HEK293 (cell line): Measurements from ENCODE around the gene TRIM29.
A peak's percentile ranks its signal among the peaks of the same experiment; 100 is the strongest.

Experiments
- CTCF ChIA-PET: fragments of 350-600 bp; formaldehyde crosslinking; extraction: SDS; loops from one replicate; lab custom pipeline; 2021; ENCODE audit warnings: antibody characterized with exemption; lab: Yijun Ruan, JAX
- POLR2A ChIA-PET: fragments of 300-600 bp; formaldehyde crosslinking; extraction: SDS; loops from one replicate; lab custom pipeline; 2020; ENCODE audit warnings: antibody characterized with exemption, inconsistent platforms; lab: Yijun Ruan, JAX
- H3K27ac ChIP-seq: fragments of 200-500 bp; sonication (Bioruptor generic); 2 replicates; pipeline ENCODE4 v1.5.1; 2014; ENCODE audit warnings: low read depth, low read length, control low read depth, inconsistent platforms; ENCODE audit errors: extremely low read depth
- H3K36me3 ChIP-seq, 2 experiments: fragments of 200-500 bp in 1 of 2; sonication (Bioruptor generic) in 1 of 2; 1 replicate in 1 of 2; 2 replicates in 1 of 2; pipeline ENCODE4 v1.5.1; 2014 to 2017; ENCODE audit warnings: inconsistent platforms in 2 of 2, low read length in 2 of 2; ENCODE audit not compliant: control insufficient read depth in 2 of 2, insufficient read depth in 1 of 2
- H3K4me1 ChIP-seq: fragments of 200-500 bp; sonication (Bioruptor generic); 2 replicates; pipeline ENCODE4 v1.5.1; 2014; ENCODE audit warnings: mild to moderate bottlenecking, low read length, inconsistent platforms; ENCODE audit not compliant: control insufficient read depth, insufficient read depth
- H3K4me3 ChIP-seq: 2 replicates; pipeline ENCODE4 v1.5.1; 2011; ENCODE audit warnings: low read depth, mild to moderate bottlenecking, control low read depth, low read length, moderate library complexity
- H3K9me3 ChIP-seq: fragments of 200-500 bp; sonication (Bioruptor generic); 2 replicates; pipeline ENCODE4 v1.5.1; 2014; ENCODE audit warnings: low read depth, low read length, inconsistent platforms; ENCODE audit not compliant: control insufficient read depth, insufficient read depth
- EGR2 ChIP-seq: fragments of 450-650 bp; formaldehyde crosslinking; IDR thresholded peaks from 2 replicates; pipeline ENCODE4 v1.5.1; 2016; ENCODE audit warnings: low read depth, missing biosample characterization, missing genetic modification characterization
- HOXC10 ChIP-seq: sonication (generic); formaldehyde crosslinking; IDR thresholded peaks from 2 replicates; pipeline ENCODE4 v1.8.1; 2023; ENCODE audit warnings: mild to moderate bottlenecking, missing genetic modification reagents
- KLF1 ChIP-seq: fragments of 450-650 bp; formaldehyde crosslinking; IDR thresholded peaks from 2 replicates; pipeline ENCODE4 v1.5.1; 2016; ENCODE audit warnings: missing biosample characterization, missing genetic modification characterization
- OVOL3 ChIP-seq: fragments of 450-650 bp; formaldehyde crosslinking; IDR thresholded peaks from 2 replicates; pipeline ENCODE4 v1.5.1; 2016; ENCODE audit warnings: missing biosample characterization, missing genetic modification characterization
- PRDM2 ChIP-seq: fragments of 450-650 bp; formaldehyde crosslinking; IDR thresholded peaks from 2 replicates; pipeline ENCODE4 v1.5.1; 2016; ENCODE audit warnings: missing biosample characterization, missing genetic modification characterization, borderline replicate concordance
- SCRT2 ChIP-seq: fragments of 450-650 bp; formaldehyde crosslinking; IDR thresholded peaks from 2 replicates; pipeline ENCODE4 v1.5.1; 2016; ENCODE audit warnings: missing biosample characterization, missing genetic modification characterization
- ZBTB44 ChIP-seq: fragments of 450-650 bp; IDR thresholded peaks from 2 replicates; pipeline ENCODE4 v1.5.1; 2018; ENCODE audit warnings: missing biosample characterization, mild to moderate bottlenecking, missing genetic modification characterization
- ZFP41 ChIP-seq: fragments of 450-650 bp; formaldehyde crosslinking; IDR thresholded peaks from 2 replicates; pipeline ENCODE4 v1.5.1; 2016; ENCODE audit warnings: missing biosample characterization, missing genetic modification characterization, borderline replicate concordance
- ZNF184 ChIP-seq: fragments of 450-650 bp; IDR thresholded peaks from 2 replicates; pipeline ENCODE4 v1.5.1; 2018; ENCODE audit warnings: missing biosample characterization, mild to moderate bottlenecking, missing genetic modification characterization
- ZNF202 ChIP-seq: fragments of 450-650 bp; formaldehyde crosslinking; IDR thresholded peaks from 2 replicates; pipeline ENCODE4 v1.5.1; 2016; ENCODE audit warnings: missing biosample characterization, missing genetic modification characterization, borderline replicate concordance
- ZNF350 ChIP-seq: fragments of 450-650 bp; formaldehyde crosslinking; IDR thresholded peaks from 2 replicates; pipeline ENCODE4 v1.5.0; 2017; ENCODE audit warnings: missing biosample characterization, mild to moderate bottlenecking, missing genetic modification characterization
- ZNF354C ChIP-seq: fragments of 450-650 bp; formaldehyde crosslinking; IDR thresholded peaks from 2 replicates; pipeline ENCODE4 v1.5.1; 2016; ENCODE audit warnings: missing biosample characterization, missing genetic modification characterization, low read depth, borderline replicate concordance
- ZNF473 ChIP-seq: fragments of 450-650 bp; formaldehyde crosslinking; IDR thresholded peaks from 2 replicates; pipeline ENCODE4 v1.5.1; 2017; ENCODE audit warnings: missing biosample characterization, missing genetic modification characterization
- ZNF555 ChIP-seq: fragments of 450-650 bp; formaldehyde crosslinking; conservative IDR thresholded peaks from 2 replicates; pipeline ENCODE4 v1.5.1; 2017; ENCODE audit warnings: missing biosample characterization, mild to moderate bottlenecking, missing genetic modification characterization, inconsistent platforms
- ZNF558 ChIP-seq: fragments of 450-650 bp; formaldehyde crosslinking; IDR thresholded peaks from 2 replicates; pipeline ENCODE4 v1.5.1; 2016; ENCODE audit warnings: missing biosample characterization, missing genetic modification characterization
- ZNF560 ChIP-seq: fragments of 450-650 bp; formaldehyde crosslinking; IDR thresholded peaks from 2 replicates; pipeline ENCODE4 v1.5.1; 2017; ENCODE audit warnings: missing biosample characterization, missing genetic modification characterization, borderline replicate concordance
- ZNF600 ChIP-seq: fragments of 450-650 bp; formaldehyde crosslinking; IDR thresholded peaks from 2 replicates; pipeline ENCODE4 v1.5.1; 2016; ENCODE audit warnings: missing biosample characterization, missing genetic modification characterization
- ZNF704 ChIP-seq: fragments of 450-650 bp; formaldehyde crosslinking; IDR thresholded peaks from 2 replicates; pipeline ENCODE4 v1.5.1; 2016; ENCODE audit warnings: missing biosample characterization, missing genetic modification characterization
- TF ChIP-seq, protein P1 (sequence below): fragments of 450-650 bp; formaldehyde crosslinking; IDR thresholded peaks from 2 replicates; pipeline ENCODE4 v1.5.1; 2016; ENCODE audit warnings: missing biosample characterization, missing genetic modification characterization
- TF ChIP-seq, protein P2 (sequence below): IDR thresholded peaks from 2 replicates; pipeline ENCODE4 v1.6.1; 2011; ENCODE audit warnings: mild to moderate bottlenecking, low read depth, low read length, borderline replicate concordance

The TRIM29 gene

DNA sequence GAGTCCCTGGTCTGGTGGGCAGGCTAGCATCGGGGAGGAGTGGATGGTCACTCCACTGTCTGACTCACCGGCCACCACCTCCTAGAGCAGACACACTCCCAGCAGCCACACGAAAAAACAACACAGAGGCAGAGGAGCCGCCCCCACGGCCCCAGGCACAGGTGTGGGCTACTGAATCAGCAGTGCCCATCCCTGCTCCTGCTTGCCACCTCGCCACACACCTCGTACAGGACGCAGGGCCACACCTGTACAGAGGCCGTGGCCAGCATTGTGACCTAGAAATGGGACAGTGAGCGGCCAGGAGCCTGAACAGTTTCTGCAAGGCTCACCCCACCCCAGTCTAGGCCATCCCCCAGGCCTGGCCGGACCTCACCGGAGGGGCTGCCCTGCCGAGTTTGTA is 14.0 kb downstream of the TRIM29 start:
- Histone ChIP-seq H3K36me3 (no peaks in the 10 kb centered on the region), H3K27ac (no peak overlapping the region), H3K4me3 (no peak overlapping the region), H3K4me1 (no peaks in the 10 kb centered on the region), H3K9me3 (no peaks in the 10 kb centered on the region)
- no peak for TF ChIP-seq ZNF202 (tag by site-specific recombination)
- no peak for TF ChIP-seq PRDM2
- TF ChIP-seq, protein P1, sequence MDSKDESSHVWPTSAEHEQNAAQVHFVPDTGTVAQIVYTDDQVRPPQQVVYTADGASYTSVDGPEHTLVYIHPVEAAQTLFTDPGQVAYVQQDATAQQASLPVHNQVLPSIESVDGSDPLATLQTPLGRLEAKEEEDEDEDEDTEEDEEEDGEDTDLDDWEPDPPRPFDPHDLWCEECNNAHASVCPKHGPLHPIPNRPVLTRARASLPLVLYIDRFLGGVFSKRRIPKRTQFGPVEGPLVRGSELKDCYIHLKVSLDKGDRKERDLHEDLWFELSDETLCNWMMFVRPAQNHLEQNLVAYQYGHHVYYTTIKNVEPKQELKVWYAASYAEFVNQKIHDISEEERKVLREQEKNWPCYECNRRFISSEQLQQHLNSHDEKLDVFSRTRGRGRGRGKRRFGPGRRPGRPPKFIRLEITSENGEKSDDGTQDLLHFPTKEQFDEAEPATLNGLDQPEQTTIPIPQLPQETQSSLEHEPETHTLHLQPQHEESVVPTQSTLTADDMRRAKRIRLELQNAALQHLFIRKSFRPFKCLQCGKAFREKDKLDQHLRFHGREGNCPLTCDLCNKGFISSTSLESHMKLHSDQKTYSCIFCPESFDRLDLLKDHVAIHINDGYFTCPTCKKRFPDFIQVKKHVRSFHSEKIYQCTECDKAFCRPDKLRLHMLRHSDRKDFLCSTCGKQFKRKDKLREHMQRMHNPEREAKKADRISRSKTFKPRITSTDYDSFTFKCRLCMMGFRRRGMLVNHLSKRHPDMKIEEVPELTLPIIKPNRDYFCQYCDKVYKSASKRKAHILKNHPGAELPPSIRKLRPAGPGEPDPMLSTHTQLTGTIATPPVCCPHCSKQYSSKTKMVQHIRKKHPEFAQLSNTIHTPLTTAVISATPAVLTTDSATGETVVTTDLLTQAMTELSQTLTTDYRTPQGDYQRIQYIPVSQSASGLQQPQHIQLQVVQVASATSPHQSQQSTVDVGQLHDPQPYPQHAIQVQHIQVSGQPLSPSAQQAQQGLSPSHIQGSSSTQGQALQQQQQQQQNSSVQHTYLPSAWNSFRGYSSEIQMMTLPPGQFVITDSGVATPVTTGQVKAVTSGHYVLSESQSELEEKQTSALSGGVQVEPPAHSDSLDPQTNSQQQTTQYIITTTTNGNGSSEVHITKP (tag by site-specific recombination): no peak
- no peak for TF ChIP-seq SCRT2 (tag by site-specific recombination)
- no peak for TF ChIP-seq ZFP41 (tag by site-specific recombination)
- TF ChIP-seq ZBTB44: no peak
- no peak for TF ChIP-seq OVOL3
- no peak for TF ChIP-seq ZNF184 (tag by site-specific recombination)
- TF ChIP-seq ZNF560 (tag by site-specific recombination): no peak
- TF ChIP-seq EGR2 (tag by site-specific recombination): 0 out of 2 replicates have a peak, but pooled peaks have one; percentile 14
- peak; percentile 42; the same call in 1 of the 2 replicates for TF ChIP-seq KLF1 (tag by site-specific recombination)
- TF ChIP-seq HOXC10 (CRISPR knock-in tag): no peak
- ChIA-PET POLR2A (no interaction called here), CTCF (interaction anchor here (2.1 kb wide), 1 partner anchor 16 kb away, joined by 9 read pairs; no protein-coding TSS in a partner anchor)

DNA sequence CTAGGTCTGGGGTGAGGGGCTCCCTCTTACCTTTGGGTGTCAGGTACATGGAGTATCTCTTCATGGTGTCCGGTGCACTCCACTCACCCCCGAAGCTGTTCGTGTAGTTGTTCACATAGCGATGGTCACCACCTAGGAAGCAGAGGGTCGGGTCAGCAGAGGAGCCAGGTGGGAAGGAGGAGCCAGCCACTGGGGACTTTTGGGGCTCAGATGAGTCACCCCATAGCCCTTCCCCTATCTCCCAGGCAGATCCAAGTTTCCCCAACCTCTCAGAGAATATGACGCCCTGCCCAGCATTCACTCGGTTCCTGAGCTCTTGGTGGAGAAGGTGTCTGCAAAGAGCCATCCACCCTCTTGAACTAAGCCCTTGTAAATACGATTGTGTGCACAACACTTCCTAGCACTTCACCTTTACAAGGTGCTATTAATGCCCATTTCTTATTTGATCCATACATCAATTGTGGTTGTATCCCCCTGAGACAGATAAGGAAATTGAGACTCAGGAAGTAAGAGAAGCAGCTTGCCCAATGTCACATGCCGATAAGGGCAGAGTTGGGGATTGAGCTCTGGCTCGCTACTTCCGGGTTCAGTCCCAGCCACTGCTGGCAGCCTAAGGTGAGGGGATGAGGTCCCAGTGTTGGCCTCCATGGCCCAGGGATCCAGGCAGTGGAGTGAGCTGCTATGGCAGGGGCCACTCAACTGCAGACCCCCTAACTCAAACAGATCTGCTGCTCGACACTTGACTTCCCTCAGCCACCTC is 14.8 kb downstream of the TRIM29 start:
- POLR2A ChIA-PET: no interaction called here
- TF ChIP-seq ZNF600 (tag by site-specific recombination) (no peak), ZNF354C (tag by site-specific recombination) (no peak), ZNF473 (no peak), ZNF555 (tag by site-specific recombination) (no peak), ZNF558 (tag by site-specific recombination) (no peak), ZNF704 (tag by site-specific recombination) (no peak), ZNF350 (tag by site-specific recombination) (no peak)
- TF ChIP-seq, protein P2, sequence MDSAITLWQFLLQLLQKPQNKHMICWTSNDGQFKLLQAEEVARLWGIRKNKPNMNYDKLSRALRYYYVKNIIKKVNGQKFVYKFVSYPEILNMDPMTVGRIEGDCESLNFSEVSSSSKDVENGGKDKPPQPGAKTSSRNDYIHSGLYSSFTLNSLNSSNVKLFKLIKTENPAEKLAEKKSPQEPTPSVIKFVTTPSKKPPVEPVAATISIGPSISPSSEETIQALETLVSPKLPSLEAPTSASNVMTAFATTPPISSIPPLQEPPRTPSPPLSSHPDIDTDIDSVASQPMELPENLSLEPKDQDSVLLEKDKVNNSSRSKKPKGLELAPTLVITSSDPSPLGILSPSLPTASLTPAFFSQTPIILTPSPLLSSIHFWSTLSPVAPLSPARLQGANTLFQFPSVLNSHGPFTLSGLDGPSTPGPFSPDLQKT: no peak

More for the DNA sequence above, 14.8 kb downstream of the TRIM29 start:
- no peaks in the 10 kb centered on the region for H3K36me3 ChIP-seq
- no peaks in the 10 kb centered on the region for H3K9me3 ChIP-seq
- no peaks in the 10 kb centered on the region for H3K4me1 ChIP-seq
- CTCF ChIA-PET: interaction anchor here (2.1 kb wide), 1 partner anchor 15 kb away, joined by 9 read pairs; no protein-coding TSS in a partner anchor
- no peak overlapping the region for H3K27ac ChIP-seq
- H3K4me3 ChIP-seq: no peak overlapping the region
